PFSK-1 (cell line): ENCODE measurements around the gene SKI.

Source experiments
- FOXP2 ChIP-seq: optimal IDR thresholded peaks from 2 replicates; pipeline ENCODE3; 2011; ENCODE audit warnings: borderline replicate concordance, control low read depth, inconsistent platforms; ENCODE audit not compliant: insufficient read depth; ENCODE audit errors: extremely low read length, extremely low read depth
- POLR2AphosphoS5 ChIP-seq: IDR thresholded peaks from 2 replicates; pipeline ENCODE4 v1.6.1; 2012; ENCODE audit warnings: low read depth, mild to moderate bottlenecking, control low read depth, low read length, moderate library complexity
- REST ChIP-seq, 2 experiments: IDR thresholded peaks; 2 replicates each; pipeline versions ENCODE4 v1.6.1 to v1.8.0; 2011 to 2012; ENCODE audit warnings: low read depth in 2 of 2, low read length in 2 of 2, control low read depth in 1 of 2, inconsistent platforms in 1 of 2, mild to moderate bottlenecking in 1 of 2, moderate library complexity in 1 of 2; ENCODE audit not compliant: insufficient read depth in 1 of 2
- SIN3A ChIP-seq: IDR thresholded peaks from 2 replicates; pipeline ENCODE4 v1.6.1; 2012; ENCODE audit warnings: mild to moderate bottlenecking, low read length, moderate library complexity, borderline replicate concordance; ENCODE audit not compliant: insufficient read depth
- TAF1 ChIP-seq: IDR thresholded peaks from 2 replicates; pipeline ENCODE4 v1.6.1; 2012; ENCODE audit warnings: low read length, control low read depth, borderline replicate concordance; ENCODE audit not compliant: insufficient read depth

Gene SKI

GRCh38 chr1:2199042-2199810, 28.9 kb upstream of the SKI start:
- peak; percentile 64; the same call in 1 of the 2 replicates for TF ChIP-seq TAF1
- no peak for TF ChIP-seq FOXP2
- TF ChIP-seq POLR2AphosphoS5: peak; percentile 83
- TF ChIP-seq REST (IDR thresholded peaks at IDR 0.05; ENCODE audit: insufficient read depth in 1 of 2, low read depth in 2 of 2, low read length in 2 of 2): no peak
- peak; percentile 29; the same call in 1 of the 2 replicates for TF ChIP-seq SIN3A

- no peak for TF ChIP-seq SIN3A
- TF ChIP-seq FOXP2: no peak
- TF ChIP-seq POLR2AphosphoS5: no peak
- no peak for TF ChIP-seq REST (IDR thresholded peaks at IDR 0.05; ENCODE audit: insufficient read depth in 1 of 2, low read depth in 2 of 2, low read length in 2 of 2)
- TF ChIP-seq TAF1: no peak
These were observed 27.7 kb upstream of the SKI start for GRCh38 chr1:2200308-2200943.

DNA sequence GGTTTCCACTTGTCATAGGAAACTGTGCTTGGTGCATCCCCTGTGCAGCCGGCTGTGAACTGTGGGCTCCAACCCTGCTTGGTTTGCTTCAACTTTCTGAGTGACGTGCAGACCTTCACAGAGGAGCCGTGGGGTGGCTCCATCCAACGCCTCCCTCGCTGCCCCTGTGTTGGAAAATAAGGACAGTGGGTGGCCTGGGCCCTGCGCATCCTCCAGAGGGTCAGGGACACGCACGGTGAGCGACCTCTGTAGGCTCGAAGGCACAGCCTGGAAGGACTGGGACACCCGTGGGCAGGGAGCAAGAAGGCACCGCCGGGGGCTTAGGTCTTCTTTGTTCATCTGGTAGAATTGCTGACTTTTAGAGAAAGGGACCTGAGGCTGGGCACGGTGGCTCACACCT, 27.1 kb upstream of the SKI start:
- no peak for TF ChIP-seq REST (IDR thresholded peaks at IDR 0.05; ENCODE audit: insufficient read depth in 1 of 2, low read depth in 2 of 2, low read length in 2 of 2)
- no peak for TF ChIP-seq SIN3A

- TF ChIP-seq POLR2AphosphoS5 (no peak), SIN3A (no peak), REST (IDR thresholded peaks at IDR 0.05; ENCODE audit: insufficient read depth in 1 of 2, low read depth in 2 of 2, low read length in 2 of 2) (no peak), FOXP2 (no peak), TAF1 (no peak)
These were observed 26.0 kb upstream of the SKI start for GRCh38 chr1:2202008-2202575.
